SK-N-MC (cell line): Measurements from ENCODE around the gene POTEI.
"Not testable (repeated sequence)": the region's sequence is repeated elsewhere in the genome, so short reads cannot be mapped to it uniquely, and the experiment has no call there.

Source experiments
- DNase-seq: peaks from one replicate; pipeline ENCODE4 v3.0.0-alpha.2; 2011; ENCODE audit warnings: low read depth, low spot score
- H3K27ac ChIP-seq: fragments of 200-600 bp; sonication (generic); 2 replicates; pipeline ENCODE4 v1.5.1; 2016; ENCODE audit warnings: mixed run types
- H3K36me3 ChIP-seq: fragments of 200-600 bp; sonication (generic); 2 replicates; pipeline ENCODE4 v1.6.1; 2017; ENCODE audit warnings: antibody characterized with exemption, low read length, mixed read lengths; ENCODE audit not compliant: insufficient read depth
- H3K4me3 ChIP-seq: fragments of 200-600 bp; sonication (generic); 2 replicates; pipeline ENCODE4 v1.5.1; 2016
- H3K9ac ChIP-seq: fragments of 200-600 bp; sonication (generic); 2 replicates; pipeline ENCODE4 v1.8.0; 2017; ENCODE audit warnings: mixed run types, mixed read lengths; ENCODE audit not compliant: insufficient read length
- H3K9me3 ChIP-seq: fragments of 200-600 bp; sonication (generic); 2 replicates; pipeline ENCODE4 v1.6.1; 2017; ENCODE audit warnings: low read depth, mild to moderate bottlenecking, antibody characterized with exemption, low read length, moderate library complexity, mixed read lengths

POTEI gene

GRCh38 chr2:130522390-130522789 is 13.3 kb upstream of the POTEI start:
- not testable (repeated sequence) for H3K36me3 ChIP-seq, DNase-seq, H3K4me3 ChIP-seq, H3K9me3 ChIP-seq, H3K27ac ChIP-seq, H3K9ac ChIP-seq

- H3K27ac ChIP-seq, H3K9ac ChIP-seq, H3K4me3 ChIP-seq, H3K9me3 ChIP-seq, DNase-seq, H3K36me3 ChIP-seq: not testable (repeated sequence)
Observed at GRCh38 chr2:130520992-130521391, 11.9 kb upstream of the POTEI start, which contains the start of gene CFC1B. CFC1B (plus strand) TSS chr2:130521222; CDS start chr2:130521485, 263 bp downstream.

- DNase-seq, H3K4me3 ChIP-seq, H3K27ac ChIP-seq, H3K9me3 ChIP-seq, H3K9ac ChIP-seq, H3K36me3 ChIP-seq: not testable (repeated sequence)
Observed at GRCh38 chr2:130518516-130519106, 9.5 kb upstream of the POTEI start.

- DNase-seq, H3K27ac ChIP-seq, H3K4me3 ChIP-seq, H3K36me3 ChIP-seq, H3K9me3 ChIP-seq, H3K9ac ChIP-seq: not testable (repeated sequence)
Observed at GRCh38 chr2:130511747-130512451, 2.8 kb upstream of the POTEI start.

- H3K9me3 ChIP-seq, H3K4me3 ChIP-seq, H3K36me3 ChIP-seq, H3K27ac ChIP-seq, DNase-seq, H3K9ac ChIP-seq: not testable (repeated sequence)
Observed at GRCh38 chr2:130510807-130511746, 1.9 kb upstream of the POTEI start.

DNA sequence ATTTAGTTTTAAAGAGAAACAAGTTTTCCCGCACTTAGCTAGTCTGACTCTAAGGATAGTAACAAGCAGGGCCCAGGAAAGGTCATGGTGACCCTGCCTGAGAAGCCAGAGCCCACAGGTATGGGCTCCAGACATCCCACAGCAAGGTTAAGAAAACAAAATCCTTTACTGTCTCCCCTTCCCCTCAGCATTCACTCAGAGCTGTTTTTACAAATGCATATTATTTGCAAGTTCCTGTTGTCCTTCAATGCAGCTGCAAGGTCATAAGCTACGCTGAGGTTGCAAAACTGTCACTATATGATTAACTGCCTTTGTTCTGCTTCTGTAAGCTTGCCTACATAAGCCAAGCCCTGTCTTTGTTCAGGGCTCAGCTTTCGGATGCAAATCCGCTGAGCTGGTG is 18.1 kb downstream of the POTEI start:
- not testable (repeated sequence) for DNase-seq, H3K27ac ChIP-seq, H3K4me3 ChIP-seq, H3K9me3 ChIP-seq, H3K9ac ChIP-seq, H3K36me3 ChIP-seq

- H3K4me3 ChIP-seq, H3K36me3 ChIP-seq, H3K27ac ChIP-seq, DNase-seq, H3K9me3 ChIP-seq, H3K9ac ChIP-seq: not testable (repeated sequence)
Observed at GRCh38 chr2:130455413-130455812, 53.7 kb downstream of the POTEI start.

GRCh38 chr2:130454712-130455083 is 54.4 kb downstream of the POTEI start:
- DNase-seq, H3K4me3 ChIP-seq, H3K9ac ChIP-seq, H3K27ac ChIP-seq, H3K36me3 ChIP-seq, H3K9me3 ChIP-seq: not testable (repeated sequence)

- not testable (repeated sequence) for DNase-seq, H3K9me3 ChIP-seq, H3K36me3 ChIP-seq, H3K4me3 ChIP-seq, H3K9ac ChIP-seq, H3K27ac ChIP-seq
Observed at GRCh38 chr2:130453955-130454711, 55.0 kb downstream of the POTEI start.

GRCh38 chr2:130452897-130453296 is 56.2 kb downstream of the POTEI start:
- DNase-seq, H3K9me3 ChIP-seq, H3K36me3 ChIP-seq, H3K4me3 ChIP-seq, H3K27ac ChIP-seq, H3K9ac ChIP-seq: not testable (repeated sequence)

DNA sequence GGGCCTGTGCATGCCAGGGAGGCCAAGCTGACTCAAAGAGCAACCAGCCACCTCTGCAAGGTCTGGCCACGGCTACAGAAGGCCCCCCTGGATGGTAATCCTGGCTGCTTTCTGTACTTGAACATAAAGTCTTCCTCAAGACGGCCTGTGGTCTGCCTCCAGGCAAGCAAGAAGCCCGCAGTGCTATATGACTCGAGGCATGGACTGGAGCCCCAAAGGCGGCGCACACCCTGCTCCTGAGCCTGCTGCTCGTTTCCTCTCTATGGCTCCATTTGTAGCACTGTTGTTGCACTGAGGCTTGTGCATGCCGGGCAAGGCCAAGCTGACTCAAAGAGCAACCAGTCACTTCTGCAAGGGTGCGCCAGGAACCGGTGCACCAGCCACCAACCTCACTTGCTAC is 57.3 kb downstream of the POTEI start:
- not testable (repeated sequence) for DNase-seq, H3K36me3 ChIP-seq, H3K9ac ChIP-seq, H3K9me3 ChIP-seq, H3K4me3 ChIP-seq, H3K27ac ChIP-seq

DNA sequence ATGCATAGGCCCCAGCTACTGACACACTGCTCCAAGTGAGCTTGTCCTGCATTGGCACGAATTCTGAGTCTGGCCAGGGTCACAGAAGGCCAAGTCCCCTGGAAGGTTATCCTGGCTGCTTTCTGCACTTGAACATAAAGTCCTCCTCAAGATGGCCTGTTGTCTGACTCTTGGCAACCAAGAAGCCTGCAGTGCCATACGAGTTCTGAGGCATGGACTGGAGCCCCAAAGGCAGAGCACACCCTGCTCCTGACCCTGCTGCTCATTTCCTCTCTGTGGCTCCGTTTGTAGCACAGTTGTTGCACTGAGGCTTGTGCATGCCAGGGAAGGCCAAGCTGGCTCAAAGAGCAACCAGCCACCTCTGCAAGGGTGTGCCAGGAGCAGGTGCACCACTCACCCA is 57.9 kb downstream of the POTEI start:
- not testable (repeated sequence) for H3K4me3 ChIP-seq, H3K9ac ChIP-seq, DNase-seq

DNA sequence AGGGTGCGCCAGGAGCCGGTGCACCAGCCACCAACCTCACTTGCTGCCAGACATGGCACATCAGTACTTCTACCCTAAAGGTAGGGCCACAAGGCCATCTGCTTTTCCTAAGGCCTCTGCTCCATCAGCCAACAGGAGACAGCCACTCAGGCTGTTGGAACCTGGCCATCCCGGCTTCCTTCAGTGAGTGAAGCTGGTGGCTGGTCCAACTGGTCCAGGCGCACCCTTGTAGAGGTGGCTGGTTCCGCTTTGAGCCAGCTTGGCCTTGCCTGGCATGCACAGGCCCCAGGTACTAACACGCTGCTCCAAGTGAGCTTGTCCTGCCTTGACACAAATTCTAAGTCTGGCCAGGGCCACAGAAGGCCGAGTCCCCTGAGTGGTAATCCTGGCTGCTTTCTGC is 58.8 kb downstream of the POTEI start:
- H3K9ac ChIP-seq, H3K9me3 ChIP-seq, H3K36me3 ChIP-seq, H3K4me3 ChIP-seq, DNase-seq, H3K27ac ChIP-seq: not testable (repeated sequence)

More for the DNA sequence above, 57.9 kb downstream of the POTEI start:
- H3K9me3 ChIP-seq, H3K27ac ChIP-seq, H3K36me3 ChIP-seq: not testable (repeated sequence)

- not testable (repeated sequence) for H3K9me3 ChIP-seq, H3K27ac ChIP-seq, DNase-seq, H3K4me3 ChIP-seq, H3K9ac ChIP-seq, H3K36me3 ChIP-seq
Observed at GRCh38 chr2:130427631-130428030, 81.5 kb downstream of the POTEI start.
